HCT116 (cell line): Measurements from ENCODE around the gene KSR2.

Experiments
- EZH2phosphoT487 ChIP-seq: fragments of 200-600 bp; IDR thresholded peaks from 2 replicates; pipeline ENCODE4 v1.6.1; 2018; ENCODE audit warnings: antibody characterized with exemption, borderline replicate concordance
- JUND ChIP-seq: IDR thresholded peaks from 2 replicates; pipeline ENCODE4 v1.6.1; 2012
- POLR2A ChIP-seq: IDR thresholded peaks from 2 replicates; pipeline ENCODE4 v1.7.0; 2011; ENCODE audit warnings: borderline replicate concordance; ENCODE audit not compliant: insufficient read depth, insufficient read length; ENCODE audit errors: extremely low read depth
- POLR2AphosphoS5 ChIP-seq: IDR thresholded peaks from 2 replicates; pipeline ENCODE4 v1.6.1; 2011; ENCODE audit warnings: mild to moderate bottlenecking, low read depth, low read length, moderate library complexity
- RAD21 ChIP-seq: IDR thresholded peaks from 2 replicates; pipeline ENCODE4 v1.6.1; 2012; ENCODE audit warnings: low read depth, mild to moderate bottlenecking
- SP1 ChIP-seq: IDR thresholded peaks from 2 replicates; pipeline ENCODE4 v1.6.1; 2012; ENCODE audit warnings: low read depth
- ZNF274 ChIP-seq: fragments of 200-500 bp; sonication (Bioruptor generic); IDR thresholded peaks from 2 replicates; pipeline ENCODE4 v1.6.1; 2014; ENCODE audit warnings: mild to moderate bottlenecking, low read depth, low read length, inconsistent platforms
- TF ChIP-seq, protein P1 (sequence below): IDR thresholded peaks from 2 replicates; pipeline ENCODE4 v1.6.1; 2012
- TF ChIP-seq, protein P2 (sequence below), 3 experiments: fragments of 200-600 bp in 1 of 3; sonication (generic) in 1 of 3; IDR thresholded peaks in 2 of 3; conservative IDR thresholded peaks in 1 of 3; 2 replicates each; pipeline ENCODE4 v1.5.1; 2012 to 2017; ENCODE audit warnings: low read depth in 2 of 3, low read length in 2 of 3, antibody characterized with exemption in 1 of 3, borderline replicate concordance in 1 of 3, control low read depth in 1 of 3, mild to moderate bottlenecking in 1 of 3, mixed read lengths in 1 of 3, mixed run types in 1 of 3, moderate library complexity in 1 of 3; ENCODE audit not compliant: insufficient read depth in 1 of 3
- TF ChIP-seq, protein P3 (sequence below): IDR thresholded peaks from 2 replicates; pipeline ENCODE4 v1.6.1; 2012
- TF ChIP-seq, protein P4 (sequence below): IDR thresholded peaks from 2 replicates; pipeline ENCODE4 v1.6.1; 2012; ENCODE audit warnings: low read depth

DNA sequence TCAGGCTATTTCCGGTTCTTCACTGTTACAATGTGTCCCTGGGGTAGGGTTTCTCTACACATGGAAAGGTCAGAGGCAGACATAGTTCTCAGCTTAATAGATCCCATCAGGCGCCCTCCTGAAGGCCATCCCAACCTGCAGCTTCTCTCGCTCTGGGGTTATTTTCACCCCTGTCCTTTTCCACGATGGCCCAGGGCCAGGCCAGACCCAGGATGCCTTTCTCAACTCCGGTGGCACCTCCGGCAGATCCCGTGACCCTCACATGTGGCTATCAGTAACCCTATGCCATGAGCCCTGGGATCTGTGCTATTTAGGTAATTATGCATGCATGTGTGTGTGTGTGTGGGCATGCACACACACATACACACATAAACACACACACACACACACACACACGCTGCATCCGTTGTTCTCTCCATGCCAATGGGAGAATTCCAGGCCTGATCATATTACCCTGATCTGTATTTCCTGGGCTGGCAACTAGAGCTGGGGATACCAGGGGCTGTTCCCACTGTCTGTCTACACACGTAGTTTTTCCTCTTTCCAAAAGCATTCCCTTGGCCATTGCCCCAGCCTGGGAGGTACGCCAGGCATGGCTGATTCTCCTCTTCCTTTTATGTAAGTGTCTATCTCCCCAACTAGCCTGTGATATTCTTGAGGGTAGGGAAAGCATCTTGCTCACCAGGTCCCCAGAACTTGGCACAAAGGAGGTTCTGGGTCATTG, 556.2 kb downstream of the KSR2 start:
- no peak for TF ChIP-seq SP1
- TF ChIP-seq, protein P1, sequence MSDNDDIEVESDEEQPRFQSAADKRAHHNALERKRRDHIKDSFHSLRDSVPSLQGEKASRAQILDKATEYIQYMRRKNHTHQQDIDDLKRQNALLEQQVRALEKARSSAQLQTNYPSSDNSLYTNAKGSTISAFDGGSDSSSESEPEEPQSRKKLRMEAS: no peak
- TF ChIP-seq, protein P2, sequence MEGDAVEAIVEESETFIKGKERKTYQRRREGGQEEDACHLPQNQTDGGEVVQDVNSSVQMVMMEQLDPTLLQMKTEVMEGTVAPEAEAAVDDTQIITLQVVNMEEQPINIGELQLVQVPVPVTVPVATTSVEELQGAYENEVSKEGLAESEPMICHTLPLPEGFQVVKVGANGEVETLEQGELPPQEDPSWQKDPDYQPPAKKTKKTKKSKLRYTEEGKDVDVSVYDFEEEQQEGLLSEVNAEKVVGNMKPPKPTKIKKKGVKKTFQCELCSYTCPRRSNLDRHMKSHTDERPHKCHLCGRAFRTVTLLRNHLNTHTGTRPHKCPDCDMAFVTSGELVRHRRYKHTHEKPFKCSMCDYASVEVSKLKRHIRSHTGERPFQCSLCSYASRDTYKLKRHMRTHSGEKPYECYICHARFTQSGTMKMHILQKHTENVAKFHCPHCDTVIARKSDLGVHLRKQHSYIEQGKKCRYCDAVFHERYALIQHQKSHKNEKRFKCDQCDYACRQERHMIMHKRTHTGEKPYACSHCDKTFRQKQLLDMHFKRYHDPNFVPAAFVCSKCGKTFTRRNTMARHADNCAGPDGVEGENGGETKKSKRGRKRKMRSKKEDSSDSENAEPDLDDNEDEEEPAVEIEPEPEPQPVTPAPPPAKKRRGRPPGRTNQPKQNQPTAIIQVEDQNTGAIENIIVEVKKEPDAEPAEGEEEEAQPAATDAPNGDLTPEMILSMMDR (IDR thresholded peaks at IDR 0.05 in 2 of 3, conservative IDR thresholded peaks at IDR 0.05 in 1 of 3; ENCODE audit: borderline replicate concordance in 1 of 3, insufficient read depth in 1 of 3, low read depth in 2 of 3, low read length in 2 of 3): no peak
- TF ChIP-seq RAD21: no peak
- no peak for TF ChIP-seq JUND
- TF ChIP-seq EZH2phosphoT487: no peak
- TF ChIP-seq, protein P3, sequence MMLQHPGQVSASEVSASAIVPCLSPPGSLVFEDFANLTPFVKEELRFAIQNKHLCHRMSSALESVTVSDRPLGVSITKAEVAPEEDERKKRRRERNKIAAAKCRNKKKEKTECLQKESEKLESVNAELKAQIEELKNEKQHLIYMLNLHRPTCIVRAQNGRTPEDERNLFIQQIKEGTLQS: no peak
- TF ChIP-seq, protein P4, sequence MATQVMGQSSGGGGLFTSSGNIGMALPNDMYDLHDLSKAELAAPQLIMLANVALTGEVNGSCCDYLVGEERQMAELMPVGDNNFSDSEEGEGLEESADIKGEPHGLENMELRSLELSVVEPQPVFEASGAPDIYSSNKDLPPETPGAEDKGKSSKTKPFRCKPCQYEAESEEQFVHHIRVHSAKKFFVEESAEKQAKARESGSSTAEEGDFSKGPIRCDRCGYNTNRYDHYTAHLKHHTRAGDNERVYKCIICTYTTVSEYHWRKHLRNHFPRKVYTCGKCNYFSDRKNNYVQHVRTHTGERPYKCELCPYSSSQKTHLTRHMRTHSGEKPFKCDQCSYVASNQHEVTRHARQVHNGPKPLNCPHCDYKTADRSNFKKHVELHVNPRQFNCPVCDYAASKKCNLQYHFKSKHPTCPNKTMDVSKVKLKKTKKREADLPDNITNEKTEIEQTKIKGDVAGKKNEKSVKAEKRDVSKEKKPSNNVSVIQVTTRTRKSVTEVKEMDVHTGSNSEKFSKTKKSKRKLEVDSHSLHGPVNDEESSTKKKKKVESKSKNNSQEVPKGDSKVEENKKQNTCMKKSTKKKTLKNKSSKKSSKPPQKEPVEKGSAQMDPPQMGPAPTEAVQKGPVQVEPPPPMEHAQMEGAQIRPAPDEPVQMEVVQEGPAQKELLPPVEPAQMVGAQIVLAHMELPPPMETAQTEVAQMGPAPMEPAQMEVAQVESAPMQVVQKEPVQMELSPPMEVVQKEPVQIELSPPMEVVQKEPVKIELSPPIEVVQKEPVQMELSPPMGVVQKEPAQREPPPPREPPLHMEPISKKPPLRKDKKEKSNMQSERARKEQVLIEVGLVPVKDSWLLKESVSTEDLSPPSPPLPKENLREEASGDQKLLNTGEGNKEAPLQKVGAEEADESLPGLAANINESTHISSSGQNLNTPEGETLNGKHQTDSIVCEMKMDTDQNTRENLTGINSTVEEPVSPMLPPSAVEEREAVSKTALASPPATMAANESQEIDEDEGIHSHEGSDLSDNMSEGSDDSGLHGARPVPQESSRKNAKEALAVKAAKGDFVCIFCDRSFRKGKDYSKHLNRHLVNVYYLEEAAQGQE: no peak
- TF ChIP-seq POLR2A: no peak
- TF ChIP-seq ZNF274: no peak
- TF ChIP-seq POLR2AphosphoS5: no peak
